HepG2 (cell line): ENCODE measurements around the gene OAS3. TPM values are rescaled to one million over a fixed set of nuclear protein-coding genes. Genes with fewer than 3 reads are reported as not detected.

ENCODE experiments used
- ATAC-seq: fragments of 200-7000 bp; cut with Tn5 transposase; 3 replicates; pipeline ENCODE4 v1.9.1; 2020; ENCODE audit warnings: mild to moderate bottlenecking, moderate library complexity
- BruUV-seq: library from RNA; stranded (reverse); fragments of 400-500 nt; replicated peaks from 2 replicates; lab custom pipeline; 2021; lab: Mats Ljungman, UMichigan
- CTCF ChIA-PET: fragments of 300-600 bp; formaldehyde crosslinking; extraction: SDS; loops from one replicate; lab custom pipeline; 2021; ENCODE audit warnings: low total read pairs, inconsistent platforms, low intra/inter-chr PET ratio; lab: Yijun Ruan, JAX
- POLR2A ChIA-PET: fragments of 350-600 bp; sonication (Branson Sonifier 250); formaldehyde crosslinking; loops from one replicate; lab custom pipeline; 2020; ENCODE audit warnings: antibody characterized with exemption, inconsistent platforms; lab: Yijun Ruan, JAX
- DNase-seq: peaks from one replicate; pipeline ENCODE4 v3.0.0-alpha.2; 2015; ENCODE audit warnings: low spot score
- FAIRE-seq: peaks from 3 replicates; lab custom pipeline; 2011; peaks lifted over from hg19 to GRCh38; lab: Jason Lieb, UNC
- H2AFZ ChIP-seq: one replicate; pipeline ENCODE4 v1.6.1; 2011; ENCODE audit warnings: low read length, inconsistent platforms
- H3K27ac ChIP-seq: fragments of 300-600 bp; 3 replicates; pipeline ENCODE4 v1.8.0; 2011; ENCODE audit warnings: mixed run types, mild to moderate bottlenecking, mixed read lengths, low read length, inconsistent platforms; ENCODE audit not compliant: insufficient read depth; ENCODE audit errors: extremely low read length
- H3K27me3 ChIP-seq, 2 experiments: fragments of 200-600 bp in 1 of 2; 2 replicates in 1 of 2; 3 replicates in 1 of 2; pipeline versions ENCODE4 v1.6.0 to v1.8.0; 2011; ENCODE audit warnings: low read length in 2 of 2, mild to moderate bottlenecking in 2 of 2, moderate library complexity in 2 of 2, inconsistent platforms in 1 of 2; ENCODE audit not compliant: insufficient read depth in 2 of 2, control insufficient read depth in 1 of 2
- H3K36me3 ChIP-seq, 2 experiments: fragments of 200-600 bp in 1 of 2; replicated peaks in 1 of 2; 2 replicates in 1 of 2; 3 replicates in 1 of 2; pipeline versions ENCODE4 v1.5.1 to v1.8.0; 2011; ENCODE audit warnings: low read length in 2 of 2, inconsistent platforms in 1 of 2; ENCODE audit not compliant: insufficient read depth in 2 of 2, control insufficient read depth in 1 of 2
- H3K4me1 ChIP-seq: 2 replicates; pipeline ENCODE4 v1.5.1; 2012; ENCODE audit warnings: low read length, inconsistent platforms; ENCODE audit not compliant: insufficient read depth
- H3K4me2 ChIP-seq: 2 replicates; pipeline ENCODE4 v1.6.0; 2011; ENCODE audit warnings: low read depth, low read length, inconsistent platforms
- H3K4me3 ChIP-seq, 3 experiments: fragments of 200-600 bp in 1 of 3; sonication (generic), shearing (Covaris generic) in 1 of 3; replicated peaks in 1 of 3; 2 replicates each; pipeline ENCODE4 v1.5.1; 2011 to 2016; ENCODE audit warnings: low read length in 3 of 3, inconsistent platforms in 2 of 3, low read depth in 2 of 3, mild to moderate bottlenecking in 2 of 3, control low read depth in 1 of 3, mixed read lengths in 1 of 3; ENCODE audit not compliant: insufficient read depth in 1 of 3
- H3K79me2 ChIP-seq: one replicate; pipeline ENCODE4 v1.6.1; 2011; ENCODE audit warnings: low read length, inconsistent platforms; ENCODE audit not compliant: insufficient read depth
- H3K9ac ChIP-seq: 2 replicates; pipeline ENCODE4 v1.6.0; 2011; ENCODE audit warnings: mild to moderate bottlenecking, low read depth, low read length, inconsistent platforms; ENCODE audit not compliant: insufficient read depth
- H3K9me3 ChIP-seq: 2 replicates; pipeline ENCODE4 v1.5.1; 2012; ENCODE audit warnings: mild to moderate bottlenecking, low read length
- H4K20me1 ChIP-seq: 2 replicates; pipeline ENCODE4 v1.6.0; 2011; ENCODE audit warnings: inconsistent platforms, mild to moderate bottlenecking, low read length, moderate library complexity; ENCODE audit not compliant: insufficient read depth
- ATF5 ChIP-seq: sonication (generic); formaldehyde crosslinking; IDR thresholded peaks from 2 replicates; pipeline ENCODE4 v1.4.0; 2020; ENCODE audit warnings: mild to moderate bottlenecking, low read depth, missing genetic modification reagents
- CEBPB ChIP-seq: IDR thresholded peaks from 2 replicates; pipeline ENCODE4 v1.6.1; 2011; ENCODE audit warnings: low read depth, low read length, improper control_type of control experiment, borderline replicate concordance
- HHEX ChIP-seq: IDR thresholded peaks from 2 replicates; pipeline ENCODE4 v1.6.1; 2016; ENCODE audit warnings: control low read depth
- MYC ChIP-seq: sonication (generic); formaldehyde crosslinking; IDR thresholded peaks from 2 replicates; pipeline ENCODE4 v1.9.0; 2021; ENCODE audit warnings: missing genetic modification reagents, borderline replicate concordance
- NRL ChIP-seq: sonication (generic); formaldehyde crosslinking; IDR thresholded peaks from 2 replicates; pipeline ENCODE4 v1.5.0; 2020; ENCODE audit warnings: missing genetic modification reagents, mild to moderate bottlenecking, moderate library complexity, borderline replicate concordance
- ZBTB21 ChIP-seq: sonication (generic); formaldehyde crosslinking; IDR thresholded peaks from 2 replicates; pipeline ENCODE4 v1.4.0; 2020; ENCODE audit warnings: missing genetic modification reagents
- ZNF143 ChIP-seq: sonication (generic); formaldehyde crosslinking; IDR thresholded peaks from 2 replicates; pipeline ENCODE4 v1.4.0; 2020; ENCODE audit warnings: missing genetic modification reagents
- ZNF674 ChIP-seq: sonication (generic); formaldehyde crosslinking; IDR thresholded peaks from 2 replicates; pipeline ENCODE4 v1.5.0; 2020; ENCODE audit warnings: low read depth, mild to moderate bottlenecking, missing genetic modification reagents
- WGBS: methylation state at CpG from one replicate; pipeline ENCODE4 v1.1.6; 2017; ENCODE audit warnings: low lambda C conversion rate; 5-methylcytosine and 5-hydroxymethylcytosine counted together
- in situ Hi-C: cut with HindIII; loops from 2 replicates; pipeline ENCODE4 v1.10.0; 2017; ENCODE audit warnings: low pct_unique_long_range_greater_than_20kb; ENCODE audit not compliant: extremely low pct_ligation_motif_present
- intact Hi-C: fragments of 100-400 bp; cut with micrococcal nuclease; formaldehyde crosslinking; loops from one replicate; pipeline ENCODE4 v1.10.0; 2022; ENCODE audit not compliant: unreplicated experiment
- polyA plus RNA-seq, 8 experiments: library from polyadenylated mRNA; depleted of rRNA in 3 of 8; stranded (reverse) in 7 of 8; unstranded in 1 of 8; fragments of >200 nt; fragmentation: Illumina TruSeq in 4 of 8; extraction: Trizol in 4 of 8; gene quantifications; 2 replicates each; pipeline versions ENCODE4 v1.2.1 to v1.2.3, GENCODE V29; 2011 to 2016; ENCODE audit warnings: low read depth in 4 of 8, missing spikeins in 1 of 8, mixed read lengths in 1 of 8; ENCODE audit not compliant: insufficient read depth in 1 of 8
- total RNA-seq, 5 experiments: library from RNA; depleted of rRNA; stranded (reverse); fragments of >200 nt; fragmentation: Illumina TruSeq; extraction: Trizol; gene quantifications; 2 replicates each; pipeline ENCODE4 v1.2.3, GENCODE V29; 2016; ENCODE audit warnings: low read depth in 1 of 5

OAS3 gene
- total and polyA plus RNA-seq, 2 of the 13 experiments (the other 11 are each of a cell fraction or from before 2014, with no cell fraction given), result 4.8 to 10.5 TPM

- TF ChIP-seq ATF5 (no peak), NRL (CRISPR knock-in tag) (no peak), HHEX (CRISPR knock-in tag) (no peak), ZNF674 (CRISPR knock-in tag) (no peak), ZBTB21 (CRISPR knock-in tag) (no peak)
These were observed 7.9 kb upstream of the OAS3 start (continued) for GRCh38 chr12:112930350-112930749.

- Histone ChIP-seq H3K9ac (no peak overlapping the region), H3K27ac (no peak overlapping the region), H3K4me1 (peaks cover 14% of the 10 kb centered on the region), H3K27me3 (no peaks in the 10 kb centered on the region), H4K20me1 (no peaks in the 10 kb centered on the region), H3K36me3 (no peaks in the 10 kb centered on the region), H3K79me2 (no peaks in the 10 kb centered on the region), H2AFZ (no peak overlapping the region), H3K4me3 (no peak overlapping the region), H3K9me3 (no peaks in the 10 kb centered on the region; the same call in 1 of the 2 replicates), H3K4me2 (no peak overlapping the region)
- no peak for ATAC-seq
- BruUV-seq, result no TSS peak
- ChIA-PET POLR2A (no interaction called here), CTCF (no interaction called here)
- intact Hi-C loops, result no loop called here
- FAIRE-seq, result no peak
- WGBS, result 23% methylated on average over 6 of the region's 6 CpGs
- in situ Hi-C loops, result no loop called here
- TF ChIP-seq ZNF143 (no peak), CEBPB (peak; percentile 67), MYC (no peak)
- DNase-seq, result no peak
These were observed 5.7 kb upstream of the OAS3 start for GRCh38 chr12:112932485-112933128.
